C1 segment of cervical spinal cord (tissue), 14 donors: ENCODE data around the gene SNX30.

Experiments
- DNase-seq, 14 donors: peaks; one replicate each; lab custom pipeline; 2025; lab: John Stamatoyannopoulos, UW

The SNX30 gene

GRCh38 chr9:112917047-112917986 is 166.8 kb downstream of the SNX30 start:
- no peak for DNase-seq

DNA sequence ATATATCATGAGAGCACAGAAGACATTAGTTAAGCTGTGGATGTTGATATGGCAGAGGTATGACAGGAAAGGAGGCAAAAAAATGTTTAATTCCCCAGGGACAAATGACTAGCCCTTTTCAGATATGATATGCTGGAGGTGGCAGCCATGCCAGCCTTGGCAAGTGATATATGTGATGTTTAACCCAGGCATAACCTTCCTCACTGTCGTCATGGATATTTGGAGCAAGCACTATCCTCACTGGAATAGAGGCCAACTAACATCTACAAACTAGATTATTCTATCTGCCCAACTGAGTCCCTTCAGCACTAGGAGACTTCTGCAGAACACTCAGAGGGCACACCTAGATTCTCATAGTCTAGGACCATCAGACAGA is 167.4 kb downstream of the SNX30 start:
- no peak for DNase-seq

DNA sequence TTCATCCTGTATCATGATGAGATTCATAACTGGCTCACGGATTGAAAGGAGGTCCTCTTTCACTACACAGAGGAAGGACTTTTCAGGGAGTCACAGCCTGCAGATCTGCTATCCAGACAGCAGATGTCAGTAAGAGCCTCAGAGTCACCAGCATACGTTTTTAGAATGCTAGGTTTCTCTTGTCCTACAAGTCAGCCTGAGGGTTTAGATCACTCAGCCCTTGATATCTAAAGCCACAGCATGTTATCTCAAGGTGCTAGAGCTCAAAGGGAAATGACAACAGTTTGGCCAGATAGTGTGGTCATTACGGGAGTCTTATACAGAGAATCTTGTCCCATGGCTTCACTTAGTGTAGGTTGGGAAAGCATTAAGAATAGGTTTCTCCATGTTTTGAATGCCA is 171.0 kb downstream of the SNX30 start:
- DNase-seq: no peak
